ENCODE results near the gene PRKCZ. TPM values are rescaled to one million over a fixed set of nuclear protein-coding genes. Genes with fewer than 3 reads are reported as not detected.

Gene PRKCZ
- total and polyA plus RNA-seq, 9 of the 15 experiments (the other 6 are each of a cell fraction or from before 2014, with no cell fraction given) = 0.07 to 3.1 (median 1.3) TPM

DNA sequence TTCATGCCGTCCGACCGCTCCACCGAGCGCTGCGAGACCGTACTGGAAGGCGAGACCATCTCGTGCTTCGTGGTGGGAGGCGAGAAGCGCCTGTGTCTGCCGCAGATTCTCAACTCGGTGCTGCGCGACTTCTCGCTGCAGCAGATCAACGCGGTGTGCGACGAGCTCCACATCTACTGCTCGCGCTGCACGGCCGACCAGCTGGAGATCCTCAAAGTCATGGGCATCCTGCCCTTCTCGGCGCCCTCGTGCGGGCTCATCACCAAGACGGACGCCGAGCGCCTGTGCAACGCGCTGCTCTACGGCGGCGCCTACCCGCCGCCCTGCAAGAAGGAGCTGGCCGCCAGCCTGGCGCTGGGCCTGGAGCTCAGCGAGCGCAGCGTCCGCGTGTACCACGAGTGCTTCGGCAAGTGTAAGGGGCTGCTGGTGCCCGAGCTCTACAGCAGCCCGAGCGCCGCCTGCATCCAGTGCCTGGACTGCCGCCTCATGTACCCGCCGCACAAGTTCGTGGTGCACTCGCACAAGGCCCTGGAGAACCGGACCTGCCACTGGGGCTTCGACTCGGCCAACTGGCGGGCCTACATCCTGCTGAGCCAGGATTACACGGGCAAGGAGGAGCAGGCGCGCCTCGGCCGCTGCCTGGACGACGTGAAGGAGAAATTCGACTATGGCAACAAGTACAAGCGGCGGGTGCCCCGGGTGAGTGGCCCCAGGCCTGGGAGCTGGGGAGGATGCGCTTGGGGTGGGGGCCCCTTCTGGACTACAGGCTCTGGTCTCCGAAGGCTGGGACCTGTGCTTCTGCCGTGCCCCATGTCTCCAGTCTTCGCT is 179.0 kb downstream of the PRKCZ start:
- Histone ChIP-seq H3K36me3 (ENCODE audit: control insufficient read depth, insufficient read depth, low read length) (peaks cover 12% of the 10 kb centered on the region; the same call in 2 of the 3 replicates), H3K27me3 (ENCODE audit: control insufficient read depth in 2 of 2, insufficient read depth in 2 of 2, low read length in 2 of 2) (no peaks in the 10 kb centered on the region), H3K4me3 (peak overlapping the region; percentile 53), H3K27ac (ENCODE audit: extremely low read depth, low read depth, low read length) (peak overlapping the region; percentile 58), H3K79me2 (ENCODE audit: control insufficient read depth, insufficient read depth, low read length) (peaks cover 61% of the 10 kb centered on the region), H3K9ac (ENCODE audit: insufficient read depth in 1 of 2, low read depth in 2 of 2, low read length in 2 of 2) (peak overlapping the region; percentile 65 to 96; a peak in 3 of 4 replicates), H3K4me2 (ENCODE audit: insufficient read depth, low read length) (peak overlapping the region; percentile 96), H4K20me1 (replicated peaks; ENCODE audit: control insufficient read depth, insufficient read depth, low read length) (peaks cover 56% of the 10 kb centered on the region), H3K4me1 (replicated peaks in 1 of 2; ENCODE audit: control insufficient read depth in 2 of 2, insufficient read depth in 2 of 2, low read length in 2 of 2) (peaks cover 36 to 76% of the 10 kb centered on the region in 2 experiments), H3K9me1 (ENCODE audit: control insufficient read depth, insufficient read depth, low read length) (peaks cover 32% of the 10 kb centered on the region), H2AFZ (ENCODE audit: low read depth, low read length) (no peak overlapping the region), H3K9me3 (replicated peaks; ENCODE audit: control insufficient read depth, insufficient read depth, low read depth, low read length) (no peaks in the 10 kb centered on the region)
- BruUV-seq (replicated peaks) = no TSS peak
- WGBS (ENCODE audit: insufficient coverage, low coverage, missing lambda C conversion rate) = under 1% methylated on average over 75 of the region's 77 CpGs
- ATAC-seq = peak; percentile 7
- peak; percentile 26 for FAIRE-seq
- intact Hi-C loops (cut with micrococcal nuclease) (loop anchor here (10.0 kb wide), 1 partner anchor 924 kb away; the partner anchor contains the start of genes ACAP3 and PUSL1), in situ Hi-C loops (cut with MboI) (no loop called here)
- peak in 2 of 4 experiments; percentile 51 to 74 for DNase-seq (ENCODE audit: extremely low read depth in 1 of 4, low spot score in 3 of 4)
- POLR2A ChIA-PET = interaction anchor here (0.6 to 4.0 kb wide), 17 partner anchors 9 to 1319 kb away, joined by 3 to 33 read pairs (median 4); no protein-coding TSS in a partner anchor
- CTCF ChIA-PET (ENCODE audit: low intra/inter-chr PET ratio) = no interaction called here
- TF ChIP-seq NKRF (IDR thresholded peaks at IDR 0.05; ENCODE audit: borderline replicate concordance) (peak; percentile 26; the same call in 1 of the 2 replicates), TEAD4 (IDR thresholded peaks at IDR 0.05; ENCODE audit: low read length) (no peak), TEAD4 (CRISPR knock-in tag; IDR thresholded peaks at IDR 0.05; ENCODE audit: borderline replicate concordance) (no peak), ZBTB11 (CRISPR knock-in tag; IDR thresholded peaks at IDR 0.05) (0 out of 6 replicates have a peak, but pooled peaks of 1 of the 3 experiments have one; percentile 48), HDAC1 (IDR thresholded peaks at IDR 0.05) (peak in 1 of 2 experiments; percentile 69; a peak in 2 of 4 replicates), CBFA2T3 (IDR thresholded peaks at IDR 0.05) (no peak), ARID2 (IDR thresholded peaks at IDR 0.05) (no peak), L3MBTL2 (IDR thresholded peaks at IDR 0.05) (peak; percentile 95), KDM2B (CRISPR knock-in tag; IDR thresholded peaks at IDR 0.05) (peak; percentile 86; the same call in 1 of the 2 replicates), RBFOX2 (IDR thresholded peaks at IDR 0.05; ENCODE audit: low read depth, low read length) (peak; percentile 59), MAX (CRISPR knock-in tag; IDR thresholded peaks at IDR 0.05) (peak; percentile 72), CTCF (IDR thresholded peaks at IDR 0.05 in 2 of 3, conservative IDR thresholded peaks at IDR 0.05 in 1 of 3; ENCODE audit: insufficient read depth in 2 of 3, low read depth in 1 of 3, low read length in 3 of 3) (peak in 2 of 3 experiments; percentile 11 to 24; a peak in 1 of 6 replicates)
